ENCODE results near the gene IGF2BP2.
"Not testable (repeated sequence)": the region's sequence is repeated elsewhere in the genome, so short reads cannot be mapped to it uniquely, and the experiment has no call there.

IGF2BP2 gene

DNA sequence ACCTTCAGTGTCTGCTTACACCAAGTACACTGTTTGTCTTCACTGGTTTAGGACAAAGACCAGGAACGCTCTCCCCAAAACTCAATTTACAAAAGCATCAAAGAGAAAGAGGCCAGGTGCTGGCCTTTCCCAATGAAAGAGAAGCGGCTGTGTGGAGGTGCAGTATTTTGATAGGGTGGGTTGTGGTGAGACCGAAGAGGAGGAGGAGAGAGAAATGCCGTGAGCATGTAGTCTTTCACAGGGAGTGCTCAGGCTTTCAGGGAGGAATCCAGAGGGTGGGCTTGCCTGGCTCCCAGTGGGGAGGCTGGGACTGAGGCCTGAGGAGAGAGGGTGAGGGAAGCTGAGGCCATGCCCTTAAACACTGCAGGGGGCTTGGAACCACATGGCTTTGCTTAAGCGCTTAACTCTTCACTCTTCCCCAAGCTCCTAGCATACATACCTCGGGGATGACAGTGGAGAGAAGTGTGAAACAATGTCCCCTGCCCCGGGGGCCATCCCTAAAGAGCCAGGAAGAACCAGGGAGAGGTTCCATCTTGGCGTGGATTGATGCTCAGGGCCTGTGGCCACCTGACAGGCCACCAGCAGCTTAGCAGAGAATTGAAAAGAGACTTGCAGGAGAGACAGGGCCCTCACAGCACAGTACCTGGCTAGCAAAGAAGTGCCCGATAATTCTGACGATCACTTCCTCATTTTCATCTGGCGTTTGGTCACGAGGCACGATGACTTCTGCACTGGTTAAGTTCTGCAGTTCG is 178.3 kb downstream of the IGF2BP2 start:
- DNase-seq (ENCODE audit: extremely low read depth, low read depth), result no peak
- TF ChIP-seq, protein P1, sequence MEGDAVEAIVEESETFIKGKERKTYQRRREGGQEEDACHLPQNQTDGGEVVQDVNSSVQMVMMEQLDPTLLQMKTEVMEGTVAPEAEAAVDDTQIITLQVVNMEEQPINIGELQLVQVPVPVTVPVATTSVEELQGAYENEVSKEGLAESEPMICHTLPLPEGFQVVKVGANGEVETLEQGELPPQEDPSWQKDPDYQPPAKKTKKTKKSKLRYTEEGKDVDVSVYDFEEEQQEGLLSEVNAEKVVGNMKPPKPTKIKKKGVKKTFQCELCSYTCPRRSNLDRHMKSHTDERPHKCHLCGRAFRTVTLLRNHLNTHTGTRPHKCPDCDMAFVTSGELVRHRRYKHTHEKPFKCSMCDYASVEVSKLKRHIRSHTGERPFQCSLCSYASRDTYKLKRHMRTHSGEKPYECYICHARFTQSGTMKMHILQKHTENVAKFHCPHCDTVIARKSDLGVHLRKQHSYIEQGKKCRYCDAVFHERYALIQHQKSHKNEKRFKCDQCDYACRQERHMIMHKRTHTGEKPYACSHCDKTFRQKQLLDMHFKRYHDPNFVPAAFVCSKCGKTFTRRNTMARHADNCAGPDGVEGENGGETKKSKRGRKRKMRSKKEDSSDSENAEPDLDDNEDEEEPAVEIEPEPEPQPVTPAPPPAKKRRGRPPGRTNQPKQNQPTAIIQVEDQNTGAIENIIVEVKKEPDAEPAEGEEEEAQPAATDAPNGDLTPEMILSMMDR (IDR thresholded peaks at IDR 0.05; ENCODE audit: low read depth, low read length), result no peak

DNA sequence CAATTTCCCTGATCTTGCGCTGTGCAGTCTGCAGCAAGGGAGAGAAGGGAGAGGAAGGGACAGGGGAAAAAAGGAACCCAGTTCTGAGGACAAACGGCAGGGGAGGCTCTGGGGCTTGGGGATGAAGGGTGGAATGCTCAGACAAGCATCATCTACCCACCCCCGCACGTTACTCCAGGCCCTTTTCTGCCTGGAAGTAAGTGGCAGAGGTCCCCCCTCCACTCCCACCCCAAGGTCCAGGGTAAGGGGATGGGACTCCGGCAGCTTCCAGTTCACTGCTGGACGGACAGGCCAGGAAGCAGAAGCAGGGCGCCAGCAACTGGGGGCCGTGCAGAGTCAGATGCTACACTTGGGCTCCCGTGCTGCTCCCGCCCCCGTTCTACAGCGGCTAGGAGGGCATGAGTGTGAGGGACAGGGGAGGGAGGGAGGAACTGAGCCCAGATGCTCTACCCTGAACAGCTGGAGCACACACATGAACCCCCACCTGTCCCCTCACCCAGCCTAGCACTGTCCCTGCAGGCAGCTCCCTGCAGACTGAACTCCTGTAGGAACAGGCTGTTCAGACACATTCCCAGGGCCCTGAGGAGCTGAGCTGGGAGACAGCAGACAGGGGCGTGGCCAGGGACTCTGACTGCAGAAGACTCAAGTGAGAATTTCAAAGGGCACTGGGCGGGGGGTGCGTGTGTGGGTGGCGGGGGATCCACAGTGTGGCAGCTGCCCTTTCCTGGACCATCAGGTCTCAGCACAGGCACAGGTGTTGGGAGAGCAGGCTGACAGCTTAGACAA is 179.1 kb downstream of the IGF2BP2 start:
- no peak for DNase-seq (ENCODE audit: extremely low read depth, low read depth)
- TF ChIP-seq, protein P1 (IDR thresholded peaks at IDR 0.05; ENCODE audit: low read depth, low read length), result no peak

GRCh38 chr3:185645191-185645590 is 179.7 kb downstream of the IGF2BP2 start:
- DNase-seq (ENCODE audit: extremely low read depth, low read depth), result not testable (repeated sequence)

DNA sequence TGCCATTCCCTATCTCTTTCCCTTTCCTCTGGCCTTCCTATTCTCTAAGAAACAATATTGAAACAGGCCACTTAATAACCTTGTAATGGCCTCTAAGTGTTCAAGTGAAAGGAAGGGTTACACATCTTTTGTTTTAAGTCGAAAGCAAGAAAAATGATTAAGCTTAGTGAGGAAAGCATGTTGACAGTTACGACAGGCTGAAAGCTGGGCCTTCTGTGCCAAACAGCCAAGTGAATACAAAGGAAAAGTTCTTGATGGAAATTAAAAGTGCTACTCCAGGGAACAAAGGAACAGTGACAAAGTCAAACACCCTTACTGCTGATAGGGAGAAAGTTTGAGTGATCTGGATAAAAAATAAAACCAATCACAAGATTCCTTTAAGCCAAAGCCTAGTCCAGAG is 184.5 kb downstream of the IGF2BP2 start:
- DNase-seq (ENCODE audit: extremely low read depth, low read depth), result no peak

DNA sequence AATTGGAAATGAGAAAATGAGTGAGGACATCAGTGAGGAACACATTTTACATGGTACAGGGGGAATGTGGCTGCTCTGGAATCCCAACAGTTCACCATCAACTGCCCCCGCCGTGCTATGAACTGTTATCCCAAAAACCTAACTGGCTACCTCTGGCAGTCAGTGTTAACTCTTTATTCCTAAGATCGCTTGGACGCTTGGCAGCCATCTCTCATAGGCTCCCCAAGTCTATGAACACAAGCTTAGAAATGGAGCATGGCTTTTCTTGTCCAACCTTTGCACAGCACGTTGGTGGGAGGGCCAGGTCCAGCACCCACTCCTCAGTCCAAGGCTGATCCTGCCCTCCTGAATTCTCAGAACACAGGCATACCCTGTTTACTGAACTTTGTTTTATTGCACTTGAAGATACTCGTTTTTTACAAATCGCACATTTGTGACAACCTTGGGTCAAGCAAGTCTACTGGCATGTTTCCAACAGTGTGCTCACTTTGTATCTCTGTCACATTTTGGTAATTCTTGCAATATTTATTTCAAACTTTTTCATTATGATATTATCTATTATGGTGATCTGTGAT is 185.1 kb downstream of the IGF2BP2 start:
- no peak for DNase-seq (ENCODE audit: extremely low read depth, low read depth)
- TF ChIP-seq, protein P1 (IDR thresholded peaks at IDR 0.05; ENCODE audit: low read depth, low read length), result no peak

More for the DNA sequence above, 184.5 kb downstream of the IGF2BP2 start:
- TF ChIP-seq, protein P1 (IDR thresholded peaks at IDR 0.05; ENCODE audit: low read depth, low read length), result no peak

GRCh38 chr3:185638651-185639050 is 186.2 kb downstream of the IGF2BP2 start:
- DNase-seq (ENCODE audit: extremely low read depth, low read depth), result not testable (repeated sequence)

- TF ChIP-seq, protein P1 (IDR thresholded peaks at IDR 0.05; ENCODE audit: low read depth, low read length), result no peak
- DNase-seq (ENCODE audit: extremely low read depth, low read depth), result no peak
Observed at GRCh38 chr3:185637388-185637787, 187.5 kb downstream of the IGF2BP2 start.

GRCh38 chr3:185632996-185633395 is 191.8 kb downstream of the IGF2BP2 start:
- TF ChIP-seq, protein P1 (IDR thresholded peaks at IDR 0.05; ENCODE audit: low read depth, low read length), result no peak
- DNase-seq (ENCODE audit: extremely low read depth, low read depth), result no peak

Measured in AG09319 (cell line).